Measurements from ENCODE around the gene SLC22A4.
A peak's percentile ranks its signal among the peaks of the same experiment; 100 is the strongest.

Gene SLC22A4

DNA sequence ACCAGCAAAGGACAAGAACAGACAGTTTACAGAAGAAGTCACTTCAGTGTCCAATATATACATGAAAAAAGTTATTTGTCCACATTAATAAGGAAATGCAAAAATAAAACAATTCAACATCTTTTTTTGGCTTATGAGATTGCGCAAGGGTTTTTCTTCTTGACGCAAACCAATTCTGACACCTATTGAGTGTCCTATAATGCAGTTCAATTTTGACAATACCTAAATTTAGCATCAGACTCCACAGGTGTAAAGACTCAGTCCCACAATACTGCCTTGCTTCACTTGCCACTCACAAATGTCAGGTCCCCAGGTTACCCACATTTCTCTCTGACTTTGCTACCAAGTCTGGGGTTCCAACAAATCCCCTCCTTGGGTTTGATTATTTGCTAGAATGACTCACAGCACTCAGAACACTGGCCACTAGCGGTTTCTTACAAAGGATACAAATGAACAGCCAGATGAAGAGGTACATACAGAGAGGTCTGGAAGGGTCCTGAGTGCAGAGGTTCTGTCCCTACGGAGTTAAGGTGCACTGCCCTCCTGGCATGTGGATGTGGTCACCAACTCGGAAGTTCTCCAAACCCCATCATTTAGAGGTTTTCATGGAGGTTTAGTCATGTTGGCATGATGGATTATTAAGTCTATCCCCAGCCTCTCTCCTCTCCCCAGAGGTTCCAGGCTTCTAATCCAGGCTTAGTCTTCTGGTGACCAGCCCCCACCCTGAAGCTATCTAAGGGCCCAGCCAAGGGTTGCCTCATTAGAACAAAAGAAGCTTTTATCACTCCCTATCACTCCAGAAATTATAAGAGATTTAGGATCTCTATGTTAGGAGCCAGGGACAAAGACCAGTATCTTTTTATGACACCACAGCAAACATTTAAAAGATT, 48.3 kb downstream of the SLC22A4 start:
- DNase-seq (ENCODE audit: low spot score): no peak

- no peak for DNase-seq (ENCODE audit: low spot score)
Observed at GRCh38 chr5:132344775-132345514, 50.8 kb downstream of the SLC22A4 start.

DNA sequence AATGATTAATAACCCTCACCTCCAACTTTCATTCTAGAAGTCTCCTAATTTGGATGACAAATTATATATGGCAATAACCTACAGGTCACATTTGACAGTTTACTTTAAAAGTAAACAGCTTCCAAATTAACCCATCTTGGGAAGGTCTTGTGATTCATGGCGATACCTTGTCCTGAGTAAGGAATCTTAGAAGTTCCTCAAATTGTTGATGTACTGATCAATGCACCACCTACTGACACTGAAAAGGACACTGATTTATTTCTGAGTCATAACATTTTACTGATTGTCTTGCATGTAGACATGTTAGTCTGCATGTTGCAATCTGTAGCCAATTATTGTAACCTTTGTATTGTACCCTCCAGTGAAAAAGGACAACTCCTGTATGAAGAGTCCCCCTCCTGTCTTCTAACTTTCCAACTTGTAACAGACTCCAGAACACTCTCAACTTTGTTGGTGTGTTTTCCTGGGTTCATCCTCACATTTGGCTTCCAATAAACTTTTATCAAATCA, 59.3 kb downstream of the SLC22A4 start:
- DNase-seq (ENCODE audit: low spot score): no peak

DNA sequence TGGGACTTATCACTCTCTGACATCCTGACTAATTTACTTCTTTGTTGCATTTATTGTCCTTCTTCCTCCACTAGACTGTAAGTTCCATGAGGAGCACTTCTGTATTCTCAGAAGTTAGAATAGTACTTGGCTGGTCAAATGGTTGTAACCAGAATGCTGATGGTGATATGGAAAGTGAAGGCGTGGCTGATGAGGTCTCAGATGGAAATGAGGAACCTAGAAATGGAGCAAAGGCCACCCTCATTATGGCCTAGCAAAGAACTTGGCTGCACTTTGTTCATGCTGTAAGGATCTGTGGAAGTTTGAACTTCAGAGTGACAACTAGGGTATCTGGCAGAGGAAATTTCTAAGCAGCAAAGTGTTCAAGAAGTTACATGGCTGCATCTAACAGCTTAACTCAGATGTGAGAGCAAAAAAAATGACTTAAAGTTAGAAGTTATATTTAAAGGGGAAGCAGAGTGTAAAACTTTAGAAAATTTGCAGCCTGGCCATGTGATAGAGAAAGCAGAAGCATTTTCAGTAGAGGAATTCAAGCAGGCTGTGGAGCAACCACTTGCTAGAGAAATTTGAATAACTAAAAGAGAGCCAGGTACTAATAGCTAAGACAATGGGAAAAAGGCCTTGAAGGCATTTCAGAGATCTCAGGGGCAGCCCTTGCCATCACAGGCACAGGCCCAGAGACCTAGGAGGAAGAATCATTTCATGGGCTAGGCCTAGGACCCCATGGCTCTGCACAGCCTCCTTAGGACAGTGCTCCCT, 60.4 kb downstream of the SLC22A4 start:
- no peak for DNase-seq (ENCODE audit: low spot score)

GRCh38 chr5:132355140-132355765, 61.1 kb downstream of the SLC22A4 start:
- DNase-seq (ENCODE audit: low spot score): no peak

DNA sequence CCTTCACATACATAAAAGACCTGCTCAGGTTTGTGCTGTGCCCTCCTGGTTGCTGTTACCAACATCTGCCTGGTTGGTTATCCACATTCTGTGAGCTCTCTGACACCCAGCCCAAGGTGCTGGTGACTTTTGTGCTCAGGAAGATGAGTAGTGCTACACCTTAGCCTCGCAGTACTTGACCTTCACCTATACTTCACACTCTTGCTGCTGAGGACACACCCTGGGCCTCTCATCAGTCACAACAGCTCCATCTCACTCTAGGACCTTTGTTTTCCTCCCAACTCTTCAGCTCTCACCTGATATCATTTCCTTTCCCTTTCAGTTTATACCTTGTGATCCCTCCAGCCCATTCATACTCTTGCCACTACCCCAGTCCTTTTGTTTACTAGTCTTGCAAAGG, 64.6 kb downstream of the SLC22A4 start:
- no peak for DNase-seq (ENCODE audit: low spot score)

GRCh38 chr5:132362086-132362485, 67.9 kb downstream of the SLC22A4 start:
- no peak for DNase-seq (ENCODE audit: low spot score)

DNA sequence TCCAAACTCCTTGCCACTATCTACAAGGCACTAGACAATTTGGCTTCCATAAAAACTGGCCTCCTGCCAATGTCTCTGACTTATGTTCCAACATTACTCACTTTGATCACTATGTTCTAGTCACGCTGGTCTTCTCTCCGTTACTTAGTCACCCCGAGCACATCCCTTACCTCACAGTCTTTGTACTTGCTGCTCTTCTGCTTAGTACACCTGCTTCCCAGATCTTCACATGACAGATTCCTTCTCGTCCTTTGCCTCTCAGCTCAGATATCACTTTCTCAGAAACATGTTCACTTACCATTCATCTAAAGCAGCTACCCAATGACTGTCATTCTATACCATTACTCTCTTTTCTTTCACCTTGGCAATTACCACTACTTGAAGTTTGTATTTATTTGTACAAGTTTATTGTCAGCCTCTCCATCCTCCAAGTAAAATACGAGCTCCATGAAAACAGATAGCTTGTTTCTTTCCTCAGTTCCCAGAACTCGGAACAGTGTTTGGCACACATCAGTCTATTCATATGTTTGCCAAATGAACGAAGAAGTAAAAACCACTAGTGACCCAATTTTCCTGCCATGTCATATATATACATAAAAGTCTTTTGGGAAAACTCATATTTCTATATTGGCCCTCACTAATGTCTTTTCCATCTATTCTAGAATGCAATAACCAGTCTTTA, 69.4 kb downstream of the SLC22A4 start:
- DNase-seq (ENCODE audit: low spot score): peak; percentile 66

- no peak for DNase-seq (ENCODE audit: low spot score)
Observed at GRCh38 chr5:132364319-132364718, 70.1 kb downstream of the SLC22A4 start.

GRCh38 chr5:132365213-132365612, 71.0 kb downstream of the SLC22A4 start:
- no peak for DNase-seq (ENCODE audit: low spot score)

- no peak for DNase-seq (ENCODE audit: low spot score)
Observed at GRCh38 chr5:132368186-132368585, 74.0 kb downstream of the SLC22A4 start.

DNA sequence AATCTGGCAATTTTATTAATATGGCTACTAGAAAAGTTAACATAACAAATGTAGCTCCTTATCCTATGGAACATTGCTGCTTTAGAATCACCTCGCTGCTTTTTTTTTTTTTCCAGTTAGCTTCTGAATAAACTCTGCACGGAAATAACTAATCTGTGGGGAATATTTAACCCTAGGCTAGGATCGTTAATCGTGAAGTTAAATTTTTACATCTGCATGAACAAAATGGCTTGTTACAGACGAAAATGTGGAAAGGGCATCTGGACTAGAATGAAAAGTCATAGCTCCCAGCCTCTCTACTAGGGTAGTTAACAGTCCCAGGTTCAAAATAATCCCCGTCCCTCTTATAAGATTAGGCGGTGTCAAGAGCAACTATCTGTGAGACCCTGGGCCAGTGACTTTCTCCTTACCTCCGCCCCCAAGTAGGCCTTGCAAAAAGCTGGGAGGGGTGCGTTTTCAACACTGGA, 74.8 kb downstream of the SLC22A4 start:
- DNase-seq (ENCODE audit: low spot score): no peak

DNA sequence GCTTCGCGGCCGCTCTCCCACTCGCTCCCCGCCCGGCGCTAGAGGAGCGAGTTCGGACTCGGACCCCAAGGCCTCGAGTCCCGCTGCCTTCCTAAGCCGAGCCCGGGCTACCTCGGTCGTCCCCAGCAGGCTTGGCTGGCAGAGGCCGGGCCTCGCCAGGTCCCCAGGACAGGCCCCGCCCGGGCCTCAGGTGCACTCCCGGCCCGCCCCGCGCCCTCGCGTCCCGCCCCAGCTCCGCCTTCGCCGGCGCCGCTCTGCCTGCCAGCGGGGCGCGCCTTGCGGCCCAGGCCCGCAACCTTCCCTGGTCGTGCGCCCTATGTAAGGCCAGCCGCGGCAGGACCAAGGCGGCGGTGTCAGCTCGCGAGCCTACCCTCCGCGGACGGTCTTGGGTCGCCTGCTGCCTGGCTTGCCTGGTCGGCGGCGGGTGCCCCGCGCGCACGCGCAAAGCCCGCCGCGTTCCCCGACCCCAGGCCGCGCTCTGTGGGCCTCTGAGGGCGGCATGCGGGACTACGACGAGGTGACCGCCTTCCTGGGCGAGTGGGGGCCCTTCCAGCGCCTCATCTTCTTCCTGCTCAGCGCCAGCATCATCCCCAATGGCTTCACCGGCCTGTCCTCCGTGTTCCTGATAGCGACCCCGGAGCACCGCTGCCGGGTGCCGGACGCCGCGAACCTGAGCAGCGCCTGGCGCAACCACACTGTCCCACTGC, 75.4 kb downstream of the SLC22A4 start, which contains the start of gene SLC22A5:
Gene SLC22A5 (plus strand): TSS at position 237 of the 707 bp plus-strand sequence. CDS start 263 bp downstream, at position 500.
- peak; percentile 73 for DNase-seq (ENCODE audit: low spot score)

DNA sequence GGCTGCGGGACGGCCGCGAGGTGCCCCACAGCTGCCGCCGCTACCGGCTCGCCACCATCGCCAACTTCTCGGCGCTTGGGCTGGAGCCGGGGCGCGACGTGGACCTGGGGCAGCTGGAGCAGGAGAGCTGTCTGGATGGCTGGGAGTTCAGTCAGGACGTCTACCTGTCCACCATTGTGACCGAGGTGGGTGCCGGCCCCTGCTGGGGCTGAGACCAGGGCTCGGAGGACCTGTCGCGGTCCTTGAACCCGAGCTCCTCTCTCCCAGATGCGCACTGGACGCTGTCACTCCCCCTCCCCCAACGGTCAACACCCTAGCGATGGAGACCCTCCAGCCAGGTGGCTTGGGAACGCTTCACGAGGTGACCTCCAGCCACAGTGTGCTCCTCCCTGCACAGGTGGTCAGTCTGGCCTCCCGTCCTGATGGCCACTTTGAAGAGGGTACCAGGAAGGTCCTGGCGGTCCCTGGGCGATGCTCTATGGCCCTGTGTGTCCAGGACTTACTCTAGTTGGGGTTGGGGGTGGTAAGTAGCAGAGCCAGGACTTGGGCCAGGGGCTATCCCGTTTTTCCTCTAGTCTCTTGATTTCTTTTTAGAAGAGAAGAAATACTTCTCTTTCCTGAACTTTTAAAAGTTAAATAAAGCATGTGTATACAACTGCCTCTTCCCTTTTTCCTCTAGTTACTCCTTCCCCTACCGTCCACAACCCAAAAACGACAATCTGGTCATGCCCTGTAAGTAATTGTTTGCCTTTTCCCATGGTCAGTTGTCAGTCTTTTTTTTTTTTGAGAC, 76.2 kb downstream of the SLC22A4 start:
- no peak for DNase-seq (ENCODE audit: low spot score)

- DNase-seq (ENCODE audit: low spot score): no peak
Observed at GRCh38 chr5:132370971-132371602, 76.9 kb downstream of the SLC22A4 start.

GRCh38 chr5:132371603-132371994, 77.4 kb downstream of the SLC22A4 start:
- no peak for DNase-seq (ENCODE audit: low spot score)

DNA sequence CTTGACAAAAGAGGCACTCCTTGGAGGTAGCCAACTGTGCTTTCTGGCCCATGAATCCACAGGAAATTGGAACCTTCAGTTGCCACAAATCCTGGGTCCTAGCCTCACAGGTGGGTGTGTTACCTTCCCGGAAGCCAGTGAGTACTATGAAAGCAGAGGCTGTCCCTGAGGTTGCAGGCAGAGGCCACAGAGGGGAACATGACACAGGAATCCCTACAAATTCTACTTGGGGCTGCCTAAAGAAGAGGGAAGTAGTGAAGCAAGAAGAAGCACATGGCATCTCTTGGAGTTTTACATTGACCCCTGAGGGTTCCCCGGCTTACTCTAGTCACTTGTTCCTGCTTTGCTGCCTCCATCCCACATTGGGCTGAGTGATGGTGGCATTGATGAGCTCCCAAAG, 77.9 kb downstream of the SLC22A4 start:
- no peak for DNase-seq (ENCODE audit: low spot score)

DNA sequence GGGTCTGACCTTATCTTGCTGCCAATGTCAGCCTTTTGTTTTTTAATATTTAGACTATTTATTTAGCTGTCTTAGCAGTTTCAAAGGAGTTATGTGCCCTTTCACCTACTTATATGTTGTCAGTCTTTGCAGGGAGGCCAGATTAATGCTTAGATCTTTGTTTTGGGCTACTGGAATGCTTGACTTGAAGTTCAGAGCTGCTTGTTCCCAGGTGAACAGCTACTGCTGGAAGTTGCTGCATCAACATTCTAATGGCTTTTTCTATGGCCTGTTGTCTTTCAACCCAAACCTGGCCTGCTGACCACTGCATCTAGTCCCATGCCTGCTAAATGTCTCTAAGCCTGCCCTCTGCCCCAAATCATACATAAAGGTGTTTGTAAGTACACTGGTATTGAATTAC, 78.3 kb downstream of the SLC22A4 start:
- no peak for DNase-seq (ENCODE audit: low spot score)

DNA sequence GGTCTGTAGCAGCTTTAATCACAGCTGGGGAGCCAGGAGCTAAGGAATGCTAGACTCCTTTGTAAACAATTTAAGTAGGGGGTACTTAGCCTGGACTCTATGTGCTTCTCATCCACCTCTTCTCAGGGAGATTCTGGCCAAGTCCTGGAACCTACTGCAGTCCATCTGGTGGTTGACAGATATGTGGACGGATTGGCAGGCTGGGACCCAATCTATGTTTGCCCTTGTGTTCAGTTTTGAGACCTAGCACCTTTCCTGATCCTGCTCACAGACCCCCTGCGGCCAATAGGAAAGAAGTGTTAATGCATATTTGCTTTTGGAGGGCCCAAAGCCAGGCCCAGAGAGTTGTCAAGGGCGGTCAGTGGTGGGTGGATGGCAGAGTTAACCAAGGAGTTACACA, 81.8 kb downstream of the SLC22A4 start:
- DNase-seq (ENCODE audit: low spot score): peak; percentile 58
